ENCODE measurements around the gene PKM. TPM values are rescaled to one million over a fixed set of nuclear protein-coding genes. Genes with fewer than 3 reads are reported as not detected.

Gene PKM
- polyA plus RNA-seq, 1 donor (not counting 4 experiments of a cell fraction or from before 2014, with no cell fraction given), result 3,352 TPM

DNA sequence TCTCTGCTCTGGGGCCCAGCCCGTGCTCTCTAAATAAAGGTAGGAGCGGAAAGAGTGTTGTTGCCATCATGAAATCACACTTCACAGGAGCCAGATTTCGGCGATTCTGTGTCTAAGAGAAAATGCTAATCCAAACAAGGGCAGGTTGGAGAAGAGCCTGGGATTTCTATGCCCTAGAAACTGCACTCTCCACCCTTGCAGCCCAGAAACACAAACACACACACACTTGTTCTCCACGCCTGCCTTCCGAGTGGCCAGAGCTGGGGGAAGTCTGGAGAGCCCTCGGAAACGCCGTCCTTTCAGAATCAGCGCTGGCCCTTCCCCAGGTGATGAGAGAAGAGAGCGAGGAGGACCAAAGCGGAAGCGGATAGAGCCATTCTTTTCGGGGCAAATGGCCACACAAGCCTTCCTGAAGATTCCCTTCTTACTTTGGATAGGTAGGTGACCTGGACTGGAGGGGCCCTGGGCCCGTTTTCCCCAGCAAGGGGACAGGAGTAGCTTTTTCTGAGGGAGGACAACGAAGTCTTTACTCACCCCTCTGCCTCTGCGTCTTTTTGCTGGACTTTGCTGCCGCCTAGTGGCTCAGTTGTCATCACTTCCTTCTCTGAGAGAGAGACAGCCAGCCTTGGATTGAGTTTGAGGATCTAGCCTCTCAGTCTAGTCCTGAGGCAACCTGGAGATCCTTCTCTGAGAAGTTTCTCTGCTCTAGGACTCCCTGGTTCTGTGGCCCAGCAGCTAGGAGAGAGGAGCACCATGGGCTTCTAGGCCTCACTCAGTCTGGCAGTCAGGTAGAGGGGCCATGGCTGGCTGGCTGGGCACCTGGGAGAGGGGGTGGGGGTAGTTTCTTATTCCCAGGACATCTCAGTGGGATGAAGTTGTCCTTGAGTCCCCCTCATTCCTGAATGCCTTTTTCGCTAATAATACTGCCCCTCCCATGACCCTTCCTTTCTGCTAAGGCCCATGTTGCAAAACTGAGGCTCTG lies 75.1 kb downstream of the PKM start:
- H3K4me2 ChIP-seq (ENCODE audit: control insufficient read depth, extremely low read depth, insufficient read depth, low read depth, low read length), result peak overlapping the region; percentile 97
- no peaks in the 10 kb centered on the region for H3K79me2 ChIP-seq (ENCODE audit: control insufficient read depth, insufficient read depth, low read length)
- DNase-seq (ENCODE audit: low read depth, low spot score) (peak; percentile 28), FAIRE-seq (peak; percentile 86)
- no peaks in the 10 kb centered on the region for H4K20me1 ChIP-seq (ENCODE audit: control insufficient read depth, extremely low read depth, insufficient read depth, low read length)
- dilution Hi-C loops (cut with MboI; ENCODE audit: extremely low pct_ligation_motif_present, low sequenced_read_pairs), result no loop called here
- TF ChIP-seq EZH2 (IDR thresholded peaks at IDR 0.05; ENCODE audit: low read length), result no peak
- TF ChIP-seq, protein P1, sequence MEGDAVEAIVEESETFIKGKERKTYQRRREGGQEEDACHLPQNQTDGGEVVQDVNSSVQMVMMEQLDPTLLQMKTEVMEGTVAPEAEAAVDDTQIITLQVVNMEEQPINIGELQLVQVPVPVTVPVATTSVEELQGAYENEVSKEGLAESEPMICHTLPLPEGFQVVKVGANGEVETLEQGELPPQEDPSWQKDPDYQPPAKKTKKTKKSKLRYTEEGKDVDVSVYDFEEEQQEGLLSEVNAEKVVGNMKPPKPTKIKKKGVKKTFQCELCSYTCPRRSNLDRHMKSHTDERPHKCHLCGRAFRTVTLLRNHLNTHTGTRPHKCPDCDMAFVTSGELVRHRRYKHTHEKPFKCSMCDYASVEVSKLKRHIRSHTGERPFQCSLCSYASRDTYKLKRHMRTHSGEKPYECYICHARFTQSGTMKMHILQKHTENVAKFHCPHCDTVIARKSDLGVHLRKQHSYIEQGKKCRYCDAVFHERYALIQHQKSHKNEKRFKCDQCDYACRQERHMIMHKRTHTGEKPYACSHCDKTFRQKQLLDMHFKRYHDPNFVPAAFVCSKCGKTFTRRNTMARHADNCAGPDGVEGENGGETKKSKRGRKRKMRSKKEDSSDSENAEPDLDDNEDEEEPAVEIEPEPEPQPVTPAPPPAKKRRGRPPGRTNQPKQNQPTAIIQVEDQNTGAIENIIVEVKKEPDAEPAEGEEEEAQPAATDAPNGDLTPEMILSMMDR (optimal IDR thresholded peaks at IDR 0.05 in 1 of 3, IDR thresholded peaks at IDR 0.05 in 1 of 3, conservative IDR thresholded peaks at IDR 0.05 in 1 of 3; ENCODE audit: extremely low read depth in 1 of 3, insufficient read depth in 2 of 3, low read length in 3 of 3), result peak; percentile 83 to 99 (median 96)
- peak overlapping the region; percentile 96 for H2AFZ ChIP-seq (ENCODE audit: control insufficient read depth, low read length)
- peak overlapping the region; percentile 54 for H3K9ac ChIP-seq (ENCODE audit: control insufficient read depth, extremely low read depth, insufficient read depth, low read length)
- no peaks in the 10 kb centered on the region for H3K9me3 ChIP-seq (ENCODE audit: control insufficient read depth, low read depth, low read length)
- peaks cover 2% of the 10 kb centered on the region for H3K9me1 ChIP-seq (ENCODE audit: control insufficient read depth, extremely low read depth, insufficient read depth, low read length)
- H3K36me3 ChIP-seq (ENCODE audit: control insufficient read depth in 2 of 2, extremely low read depth in 1 of 2, insufficient read depth in 2 of 2, low read length in 2 of 2), result no peaks in the 10 kb centered on the region
- no peak overlapping the region for H3K27ac ChIP-seq (ENCODE audit: control insufficient read depth, insufficient read depth, low read length)
- peaks cover 17% of the 10 kb centered on the region for H3K4me1 ChIP-seq (ENCODE audit: control insufficient read depth, extremely low read depth, insufficient read depth, low read length)
- H3K27me3 ChIP-seq (ENCODE audit: control insufficient read depth, extremely low read depth, insufficient read depth, low read length), result no peaks in the 10 kb centered on the region
- peak overlapping the region; percentile 4 to 80 (median 52) for H3K4me3 ChIP-seq (ENCODE audit: control insufficient read depth in 2 of 3, extremely low read depth in 1 of 3, insufficient read depth in 2 of 3, low read depth in 1 of 3, low read length in 3 of 3)

- Histone ChIP-seq H2AFZ (ENCODE audit: control insufficient read depth, low read length) (peak overlapping the region; percentile 96), H3K4me1 (ENCODE audit: control insufficient read depth, extremely low read depth, insufficient read depth, low read length) (peaks cover 17% of the 10 kb centered on the region), H3K4me2 (ENCODE audit: control insufficient read depth, extremely low read depth, insufficient read depth, low read depth, low read length) (peak overlapping the region; percentile 97), H3K9me3 (ENCODE audit: control insufficient read depth, low read depth, low read length) (no peaks in the 10 kb centered on the region), H3K9me1 (ENCODE audit: control insufficient read depth, extremely low read depth, insufficient read depth, low read length) (peaks cover 2% of the 10 kb centered on the region), H3K27me3 (ENCODE audit: control insufficient read depth, extremely low read depth, insufficient read depth, low read length) (no peaks in the 10 kb centered on the region), H3K27ac (ENCODE audit: control insufficient read depth, insufficient read depth, low read length) (no peak overlapping the region), H3K4me3 (ENCODE audit: control insufficient read depth in 2 of 3, extremely low read depth in 1 of 3, insufficient read depth in 2 of 3, low read depth in 1 of 3, low read length in 3 of 3) (peak overlapping the region in 2 of 3 experiments; percentile 52 to 80), H4K20me1 (ENCODE audit: control insufficient read depth, extremely low read depth, insufficient read depth, low read length) (no peaks in the 10 kb centered on the region), H3K79me2 (ENCODE audit: control insufficient read depth, insufficient read depth, low read length) (no peaks in the 10 kb centered on the region), H3K36me3 (ENCODE audit: control insufficient read depth in 2 of 2, extremely low read depth in 1 of 2, insufficient read depth in 2 of 2, low read length in 2 of 2) (no peaks in the 10 kb centered on the region), H3K9ac (ENCODE audit: control insufficient read depth, extremely low read depth, insufficient read depth, low read length) (peak overlapping the region; percentile 54)
- FAIRE-seq, result peak; percentile 96
- dilution Hi-C loops (cut with MboI; ENCODE audit: extremely low pct_ligation_motif_present, low sequenced_read_pairs), result no loop called here
- peak; percentile 57 for DNase-seq (ENCODE audit: low read depth, low spot score)
- no peak for TF ChIP-seq EZH2 (IDR thresholded peaks at IDR 0.05; ENCODE audit: low read length)
- TF ChIP-seq, protein P1 (optimal IDR thresholded peaks at IDR 0.05 in 1 of 3, IDR thresholded peaks at IDR 0.05 in 1 of 3, conservative IDR thresholded peaks at IDR 0.05 in 1 of 3; ENCODE audit: extremely low read depth in 1 of 3, insufficient read depth in 2 of 3, low read length in 3 of 3), result no peak
Measured at GRCh38 chr15:72155003-72155621, 75.9 kb downstream of the PKM start.
